Fibroblast of villous mesenchyme (primary cell): ENCODE measurements around the gene ZDHHC20. TPM values are rescaled to one million over a fixed set of nuclear protein-coding genes. Genes with fewer than 3 reads are reported as not detected.

Source experiments
- DNase-seq: peaks from one replicate; pipeline ENCODE4 v3.0.0-alpha.2; 2010; ENCODE audit warnings: low read depth
- H3K4me3 ChIP-seq: 2 replicates; pipeline ENCODE4 v1.5.1; 2011; ENCODE audit warnings: low read depth, mild to moderate bottlenecking, low read length
- CTCF ChIP-seq: IDR thresholded peaks from 2 replicates; pipeline ENCODE4 v1.5.1; 2012; ENCODE audit warnings: low read depth, mild to moderate bottlenecking, low read length; ENCODE audit not compliant: insufficient read depth
- total RNA-seq: library from RNA; depleted of rRNA; stranded (reverse); fragments of >200 nt; gene quantifications from 2 replicates; pipeline ENCODE4 v1.2.3, GENCODE V29; 2012

Gene ZDHHC20
- total RNA-seq, 1 donor: 137 TPM

- peak; percentile 84 for DNase-seq
- TF ChIP-seq CTCF: peak; percentile 51
- peak overlapping the region; percentile 48 for H3K4me3 ChIP-seq
Observed at GRCh38 chr13:21478881-21479808, 20.0 kb upstream of the ZDHHC20 start.

GRCh38 chr13:21476893-21477472, 17.9 kb upstream of the ZDHHC20 start:
- peak; percentile 83 for DNase-seq
- TF ChIP-seq CTCF: peak; percentile 99
- H3K4me3 ChIP-seq: peak overlapping the region; percentile 50

- H3K4me3 ChIP-seq: no peak overlapping the region
- no peak for TF ChIP-seq CTCF
- DNase-seq: no peak
Observed at GRCh38 chr13:21475115-21475514, 16.0 kb upstream of the ZDHHC20 start.

GRCh38 chr13:21470785-21471184, 11.7 kb upstream of the ZDHHC20 start:
- H3K4me3 ChIP-seq: no peak overlapping the region
- DNase-seq: no peak
- no peak for TF ChIP-seq CTCF

- TF ChIP-seq CTCF: no peak
- DNase-seq: no peak
- H3K4me3 ChIP-seq: no peak overlapping the region
Observed at GRCh38 chr13:21466527-21466926, 7.4 kb upstream of the ZDHHC20 start.

- H3K4me3 ChIP-seq: no peak overlapping the region
- TF ChIP-seq CTCF: no peak
- DNase-seq: no peak
Observed at GRCh38 chr13:21465710-21466160, 6.6 kb upstream of the ZDHHC20 start.

GRCh38 chr13:21463424-21463823, 4.3 kb upstream of the ZDHHC20 start:
- no peak overlapping the region for H3K4me3 ChIP-seq
- TF ChIP-seq CTCF: no peak
- DNase-seq: no peak
